Kidney epithelial cell (primary cell): ENCODE results near the gene NRDC. TPM values are rescaled to one million over a fixed set of nuclear protein-coding genes. Genes with fewer than 3 reads are reported as not detected.
"Not testable (repeated sequence)": the region's sequence is repeated elsewhere in the genome, so short reads cannot be mapped to it uniquely, and the experiment has no call there.

Source experiments
- DNase-seq: peaks from one replicate; pipeline ENCODE4 v3.0.0-alpha.2; 2010; ENCODE audit warnings: low read depth
- H3K27me3 ChIP-seq: 2 replicates; pipeline ENCODE4 v1.6.0; 2011; ENCODE audit warnings: low read length; ENCODE audit not compliant: control insufficient read depth, insufficient read depth
- H3K36me3 ChIP-seq: 2 replicates; pipeline ENCODE4 v1.5.1; 2011; ENCODE audit warnings: low read length; ENCODE audit not compliant: control insufficient read depth, insufficient read depth
- H3K4me3 ChIP-seq: 2 replicates; pipeline ENCODE4 v1.5.1; 2011; ENCODE audit warnings: low read depth, mild to moderate bottlenecking, control low read depth, low read length
- total RNA-seq: library from RNA; depleted of rRNA; stranded (reverse); fragments of >200 nt; gene quantifications from 2 replicates; pipeline ENCODE4 v1.2.3, GENCODE V29; 2015
- TF ChIP-seq, protein P1 (sequence below): IDR thresholded peaks from 2 replicates; pipeline ENCODE4 v1.5.1; 2011; ENCODE audit warnings: mild to moderate bottlenecking, moderate library complexity, low read length, control low read depth, inconsistent platforms; ENCODE audit not compliant: insufficient read depth, poor library complexity, severe bottlenecking

The NRDC gene
- total RNA-seq, 1 donor from 2014 or later, result 62.2 TPM

DNA sequence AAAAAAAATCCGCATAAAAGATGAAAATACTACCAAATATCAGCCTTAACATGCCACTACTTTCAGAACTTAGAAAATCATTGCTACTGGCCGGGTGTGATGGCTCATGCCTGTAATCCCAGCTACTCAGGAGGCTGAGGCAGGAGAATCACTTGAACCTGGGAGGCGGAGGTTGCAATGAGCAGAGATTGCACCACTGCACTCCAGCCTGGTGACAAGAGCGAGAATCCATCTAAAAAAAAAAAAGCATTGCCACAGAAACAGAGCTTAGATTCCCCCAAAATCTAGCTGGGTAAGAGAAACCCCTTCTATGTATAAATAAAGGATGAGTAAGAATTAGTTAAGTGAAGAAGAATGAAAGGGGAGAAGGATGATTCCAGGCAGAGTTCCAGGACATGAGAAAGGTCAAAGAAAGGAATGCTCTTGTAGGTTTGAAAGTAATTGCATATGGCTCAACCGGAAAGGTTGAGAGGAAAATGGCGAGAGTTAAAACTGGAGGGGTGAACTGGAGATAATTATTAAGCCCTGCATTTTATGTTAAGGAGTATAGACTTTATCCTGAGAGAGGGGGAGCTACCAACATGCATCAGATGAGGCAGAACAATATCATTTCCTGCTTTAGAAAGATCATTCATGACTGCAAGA lies 19.7 kb upstream of the NRDC start:
- TF ChIP-seq, protein P1, sequence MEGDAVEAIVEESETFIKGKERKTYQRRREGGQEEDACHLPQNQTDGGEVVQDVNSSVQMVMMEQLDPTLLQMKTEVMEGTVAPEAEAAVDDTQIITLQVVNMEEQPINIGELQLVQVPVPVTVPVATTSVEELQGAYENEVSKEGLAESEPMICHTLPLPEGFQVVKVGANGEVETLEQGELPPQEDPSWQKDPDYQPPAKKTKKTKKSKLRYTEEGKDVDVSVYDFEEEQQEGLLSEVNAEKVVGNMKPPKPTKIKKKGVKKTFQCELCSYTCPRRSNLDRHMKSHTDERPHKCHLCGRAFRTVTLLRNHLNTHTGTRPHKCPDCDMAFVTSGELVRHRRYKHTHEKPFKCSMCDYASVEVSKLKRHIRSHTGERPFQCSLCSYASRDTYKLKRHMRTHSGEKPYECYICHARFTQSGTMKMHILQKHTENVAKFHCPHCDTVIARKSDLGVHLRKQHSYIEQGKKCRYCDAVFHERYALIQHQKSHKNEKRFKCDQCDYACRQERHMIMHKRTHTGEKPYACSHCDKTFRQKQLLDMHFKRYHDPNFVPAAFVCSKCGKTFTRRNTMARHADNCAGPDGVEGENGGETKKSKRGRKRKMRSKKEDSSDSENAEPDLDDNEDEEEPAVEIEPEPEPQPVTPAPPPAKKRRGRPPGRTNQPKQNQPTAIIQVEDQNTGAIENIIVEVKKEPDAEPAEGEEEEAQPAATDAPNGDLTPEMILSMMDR, result no peak
- Histone ChIP-seq H3K4me3 (no peak overlapping the region), H3K36me3 (no peaks in the 10 kb centered on the region), H3K27me3 (no peaks in the 10 kb centered on the region)
- DNase-seq, result peak; percentile 52

DNA sequence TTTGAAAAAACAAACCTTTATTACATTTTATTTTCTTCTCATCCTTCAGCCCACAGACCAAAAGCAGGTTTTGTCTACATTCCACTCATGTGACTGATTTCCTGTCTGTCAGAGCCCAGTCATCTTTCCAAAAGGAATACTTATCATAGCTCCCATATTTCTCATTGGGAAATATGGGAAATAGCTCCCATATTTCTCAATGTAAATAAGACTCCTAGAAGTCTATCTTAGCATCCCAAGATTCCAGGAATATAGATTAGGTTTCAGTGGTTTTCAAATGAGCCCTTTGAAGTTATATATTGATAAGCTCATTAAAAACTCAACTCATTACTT lies 19.1 kb upstream of the NRDC start:
- H3K4me3 ChIP-seq, result no peak overlapping the region
- no peaks in the 10 kb centered on the region for H3K36me3 ChIP-seq
- H3K27me3 ChIP-seq, result no peaks in the 10 kb centered on the region
- TF ChIP-seq, protein P1, result no peak
- DNase-seq, result peak; percentile 34

GRCh38 chr1:51894748-51895147 lies 16.2 kb upstream of the NRDC start:
- not testable (repeated sequence) for H3K36me3 ChIP-seq, DNase-seq

GRCh38 chr1:51878308-51878615 lies 265 bp downstream of the NRDC start:
- no peak for DNase-seq
- Histone ChIP-seq H3K27me3 (no peaks in the 10 kb centered on the region), H3K36me3 (no peaks in the 10 kb centered on the region), H3K4me3 (peak overlapping the region; percentile 76)
- TF ChIP-seq, protein P1, result no peak

More at GRCh38 chr1:51894748-51895147, 16.2 kb upstream of the NRDC start:
- not testable (repeated sequence) for H3K27me3 ChIP-seq, H3K4me3 ChIP-seq

- TF ChIP-seq, protein P1, result no peak
- DNase-seq, result no peak
- Histone ChIP-seq H3K36me3 (no peaks in the 10 kb centered on the region), H3K27me3 (no peaks in the 10 kb centered on the region), H3K4me3 (peak overlapping the region; percentile 76)
Measured at GRCh38 chr1:51877434-51878307, 856 bp downstream of the NRDC start.

DNA sequence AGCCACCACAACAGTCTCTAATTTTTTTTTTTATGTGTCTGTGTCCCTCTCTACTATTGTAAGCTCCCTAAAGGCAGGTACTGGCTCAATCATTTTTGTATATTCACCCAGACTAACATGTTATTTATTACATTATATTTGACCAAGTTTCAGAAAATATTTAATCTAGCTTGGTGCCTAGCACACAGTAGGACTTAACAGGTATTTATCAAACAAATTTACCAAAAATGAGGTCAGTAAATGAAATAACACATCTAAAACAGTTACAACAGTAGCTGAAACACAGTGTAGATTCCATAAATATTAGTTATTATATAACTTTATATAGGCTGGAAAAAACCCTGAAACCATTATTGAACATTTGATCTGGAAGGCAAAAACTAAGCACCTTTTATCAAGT lies 2.7 kb downstream of the NRDC start:
- TF ChIP-seq, protein P1, result no peak
- no peak overlapping the region for H3K4me3 ChIP-seq
- no peak for DNase-seq
- no peaks in the 10 kb centered on the region for H3K27me3 ChIP-seq
- H3K36me3 ChIP-seq, result no peaks in the 10 kb centered on the region
